ENCODE results near the gene QRFP. TPM values are rescaled to one million over a fixed set of nuclear protein-coding genes. Genes with fewer than 3 reads are reported as not detected.

QRFP gene
- polyA plus RNA-seq, 1 of the 3 experiments (the other 2 are of a cell fraction) = not detected

- WGBS (ENCODE audit: low lambda C conversion rate) = 84% methylated on average over 36 of the region's 48 CpGs
- H3K36me3 ChIP-seq (replicated peaks in 1 of 2; ENCODE audit: control insufficient read depth in 1 of 2, insufficient read depth in 2 of 2, low read length in 1 of 2) = no peaks in the 10 kb centered on the region
- H3K4me1 ChIP-seq (ENCODE audit: control insufficient read depth in 1 of 2, insufficient read depth in 2 of 2, low read depth in 1 of 2, low read length in 1 of 2) = peaks cover 0 to 3% of the 10 kb centered on the region in 2 experiments; a peak in 1 of 4 replicates
- no peaks in the 10 kb centered on the region for H3F3A ChIP-seq (replicated peaks; ENCODE audit: insufficient read depth)
- CTCF ChIA-PET = interaction anchor here (0.9 to 1.4 kb wide), 2 partner anchors 35 to 142 kb away, joined by 4 read pairs; no protein-coding TSS in a partner anchor
- H3K9me3 ChIP-seq = no peaks in the 10 kb centered on the region
- H3K9ac ChIP-seq = no peak overlapping the region
- no peaks in the 10 kb centered on the region for H3K79me2 ChIP-seq (ENCODE audit: insufficient read depth)
- no peaks in the 10 kb centered on the region for H4K20me1 ChIP-seq (ENCODE audit: insufficient read depth)
- no peak for DNase-seq
- TF ChIP-seq GABPA (IDR thresholded peaks at IDR 0.05; ENCODE audit: low read depth) (no peak), MEF2A (IDR thresholded peaks at IDR 0.05; ENCODE audit: borderline replicate concordance, low read depth) (no peak), RAD21 (IDR thresholded peaks at IDR 0.05; ENCODE audit: low read length) (no peak), YY1 (IDR thresholded peaks at IDR 0.05; ENCODE audit: low read depth) (no peak), ELF1 (IDR thresholded peaks at IDR 0.05) (no peak), POLR2AphosphoS5 (IDR thresholded peaks at IDR 0.05; ENCODE audit: low read depth, low read length) (no peak), EZH2phosphoT487 (IDR thresholded peaks at IDR 0.05; ENCODE audit: borderline replicate concordance, low read depth) (no peak), SMC3 (IDR thresholded peaks at IDR 0.05; ENCODE audit: low read depth, low read length) (no peak), RFX5 (IDR thresholded peaks at IDR 0.05; ENCODE audit: low read length) (no peak), MXI1 (IDR thresholded peaks at IDR 0.05; ENCODE audit: low read depth, low read length) (no peak), RXRA (IDR thresholded peaks at IDR 0.05; ENCODE audit: borderline replicate concordance, low read depth) (no peak)
- TF ChIP-seq, protein P1, sequence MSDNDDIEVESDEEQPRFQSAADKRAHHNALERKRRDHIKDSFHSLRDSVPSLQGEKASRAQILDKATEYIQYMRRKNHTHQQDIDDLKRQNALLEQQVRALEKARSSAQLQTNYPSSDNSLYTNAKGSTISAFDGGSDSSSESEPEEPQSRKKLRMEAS (IDR thresholded peaks at IDR 0.05; ENCODE audit: low read depth) = no peak
- TF ChIP-seq, protein P2, sequence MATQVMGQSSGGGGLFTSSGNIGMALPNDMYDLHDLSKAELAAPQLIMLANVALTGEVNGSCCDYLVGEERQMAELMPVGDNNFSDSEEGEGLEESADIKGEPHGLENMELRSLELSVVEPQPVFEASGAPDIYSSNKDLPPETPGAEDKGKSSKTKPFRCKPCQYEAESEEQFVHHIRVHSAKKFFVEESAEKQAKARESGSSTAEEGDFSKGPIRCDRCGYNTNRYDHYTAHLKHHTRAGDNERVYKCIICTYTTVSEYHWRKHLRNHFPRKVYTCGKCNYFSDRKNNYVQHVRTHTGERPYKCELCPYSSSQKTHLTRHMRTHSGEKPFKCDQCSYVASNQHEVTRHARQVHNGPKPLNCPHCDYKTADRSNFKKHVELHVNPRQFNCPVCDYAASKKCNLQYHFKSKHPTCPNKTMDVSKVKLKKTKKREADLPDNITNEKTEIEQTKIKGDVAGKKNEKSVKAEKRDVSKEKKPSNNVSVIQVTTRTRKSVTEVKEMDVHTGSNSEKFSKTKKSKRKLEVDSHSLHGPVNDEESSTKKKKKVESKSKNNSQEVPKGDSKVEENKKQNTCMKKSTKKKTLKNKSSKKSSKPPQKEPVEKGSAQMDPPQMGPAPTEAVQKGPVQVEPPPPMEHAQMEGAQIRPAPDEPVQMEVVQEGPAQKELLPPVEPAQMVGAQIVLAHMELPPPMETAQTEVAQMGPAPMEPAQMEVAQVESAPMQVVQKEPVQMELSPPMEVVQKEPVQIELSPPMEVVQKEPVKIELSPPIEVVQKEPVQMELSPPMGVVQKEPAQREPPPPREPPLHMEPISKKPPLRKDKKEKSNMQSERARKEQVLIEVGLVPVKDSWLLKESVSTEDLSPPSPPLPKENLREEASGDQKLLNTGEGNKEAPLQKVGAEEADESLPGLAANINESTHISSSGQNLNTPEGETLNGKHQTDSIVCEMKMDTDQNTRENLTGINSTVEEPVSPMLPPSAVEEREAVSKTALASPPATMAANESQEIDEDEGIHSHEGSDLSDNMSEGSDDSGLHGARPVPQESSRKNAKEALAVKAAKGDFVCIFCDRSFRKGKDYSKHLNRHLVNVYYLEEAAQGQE (IDR thresholded peaks at IDR 0.05; ENCODE audit: low read depth, low read length) = no peak
- no peaks in the 10 kb centered on the region for H3K27me3 ChIP-seq (ENCODE audit: insufficient read depth)
- POLR2A ChIA-PET = no interaction called here
- no peaks in the 10 kb centered on the region for H3K9me2 ChIP-seq
- H3K4me2 ChIP-seq = no peak overlapping the region
- H2AFZ ChIP-seq (ENCODE audit: low read depth) = no peak overlapping the region
- no peak overlapping the region for H3K4me3 ChIP-seq (ENCODE audit: low read depth in 2 of 2, low read length in 1 of 2)
- H3K27ac ChIP-seq (ENCODE audit: low read depth in 2 of 2, low read length in 1 of 2) = no peak overlapping the region
Observed at GRCh38 chr9:130904070-130905044, 7.7 kb upstream of the QRFP start.

Measured in SK-N-SH (cell line).